ENCODE measurements around the gene KCTD1.

Gene KCTD1

DNA sequence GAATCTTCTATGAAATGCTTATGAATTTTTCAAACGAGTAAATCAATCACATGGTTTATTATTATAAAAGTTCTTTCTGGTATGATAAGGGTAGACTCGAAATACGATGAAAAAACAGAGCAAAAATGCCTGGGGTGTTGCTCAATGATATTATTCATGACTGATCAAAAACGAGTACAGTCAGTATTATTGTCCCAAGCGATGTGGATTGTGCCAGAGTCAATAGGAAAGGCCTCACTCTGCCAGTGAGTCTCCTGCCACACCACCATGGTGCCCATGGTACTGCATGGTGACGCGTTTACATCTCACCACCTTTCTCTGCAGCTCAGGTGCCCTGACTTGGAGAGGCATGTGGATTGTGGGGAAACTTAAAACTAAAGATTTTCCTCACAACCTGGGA lies 58.5 kb downstream of the KCTD1 start:
- Histone ChIP-seq H3K79me2 (ENCODE audit: low read length) (no peaks in the 10 kb centered on the region), H3K27me3 (ENCODE audit: low read depth, low read length) (no peaks in the 10 kb centered on the region), H3K4me1 (ENCODE audit: low read length) (no peaks in the 10 kb centered on the region), H3K36me3 (replicated peaks; ENCODE audit: low read depth, low read length) (no peaks in the 10 kb centered on the region), H3K27ac (ENCODE audit: low read length) (no peak overlapping the region), H4K20me1 (ENCODE audit: insufficient read depth, low read length) (no peaks in the 10 kb centered on the region), H3K9me3 (ENCODE audit: insufficient read depth, low read length) (no peaks in the 10 kb centered on the region), H3K4me3 (ENCODE audit: low read length) (no peak overlapping the region), H3K4me2 (ENCODE audit: low read length) (no peak overlapping the region), H3K9ac (ENCODE audit: low read length) (no peak overlapping the region), H2AFZ (ENCODE audit: low read depth, low read length) (no peak overlapping the region)
- TF ChIP-seq EZH2phosphoT487 (IDR thresholded peaks at IDR 0.05; ENCODE audit: low read depth): no peak
- TF ChIP-seq, protein P1, sequence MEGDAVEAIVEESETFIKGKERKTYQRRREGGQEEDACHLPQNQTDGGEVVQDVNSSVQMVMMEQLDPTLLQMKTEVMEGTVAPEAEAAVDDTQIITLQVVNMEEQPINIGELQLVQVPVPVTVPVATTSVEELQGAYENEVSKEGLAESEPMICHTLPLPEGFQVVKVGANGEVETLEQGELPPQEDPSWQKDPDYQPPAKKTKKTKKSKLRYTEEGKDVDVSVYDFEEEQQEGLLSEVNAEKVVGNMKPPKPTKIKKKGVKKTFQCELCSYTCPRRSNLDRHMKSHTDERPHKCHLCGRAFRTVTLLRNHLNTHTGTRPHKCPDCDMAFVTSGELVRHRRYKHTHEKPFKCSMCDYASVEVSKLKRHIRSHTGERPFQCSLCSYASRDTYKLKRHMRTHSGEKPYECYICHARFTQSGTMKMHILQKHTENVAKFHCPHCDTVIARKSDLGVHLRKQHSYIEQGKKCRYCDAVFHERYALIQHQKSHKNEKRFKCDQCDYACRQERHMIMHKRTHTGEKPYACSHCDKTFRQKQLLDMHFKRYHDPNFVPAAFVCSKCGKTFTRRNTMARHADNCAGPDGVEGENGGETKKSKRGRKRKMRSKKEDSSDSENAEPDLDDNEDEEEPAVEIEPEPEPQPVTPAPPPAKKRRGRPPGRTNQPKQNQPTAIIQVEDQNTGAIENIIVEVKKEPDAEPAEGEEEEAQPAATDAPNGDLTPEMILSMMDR (IDR thresholded peaks at IDR 0.05; ENCODE audit: low read depth, low read length): no peak

DNA sequence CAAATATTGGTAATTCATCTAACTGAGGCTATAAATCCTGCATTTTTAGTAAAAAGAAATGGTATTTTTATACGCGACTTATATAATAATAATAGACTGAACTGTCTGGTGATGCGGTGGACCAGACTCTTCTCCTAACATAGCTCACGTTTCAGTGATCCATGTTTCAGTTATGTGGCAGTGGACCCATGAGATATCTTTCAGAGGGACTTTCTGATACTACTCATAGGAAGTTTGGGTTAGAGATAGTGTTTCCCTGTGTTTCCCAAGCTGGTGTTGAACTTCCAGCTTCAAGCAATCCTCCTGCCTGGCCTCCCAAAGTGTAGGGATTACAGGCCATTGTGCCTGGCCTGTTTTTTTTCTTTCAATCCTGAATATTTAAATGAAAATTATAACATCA lies 59.2 kb downstream of the KCTD1 start:
- no peak overlapping the region for H2AFZ ChIP-seq (ENCODE audit: low read depth, low read length)
- H3K4me1 ChIP-seq (ENCODE audit: low read length): no peaks in the 10 kb centered on the region
- no peak overlapping the region for H3K27ac ChIP-seq (ENCODE audit: low read length)
- no peaks in the 10 kb centered on the region for H3K27me3 ChIP-seq (ENCODE audit: low read depth, low read length)
- no peak overlapping the region for H3K9ac ChIP-seq (ENCODE audit: low read length)
- H3K36me3 ChIP-seq (replicated peaks; ENCODE audit: low read depth, low read length): no peaks in the 10 kb centered on the region
- no peak overlapping the region for H3K4me2 ChIP-seq (ENCODE audit: low read length)
- no peak for TF ChIP-seq EZH2phosphoT487 (IDR thresholded peaks at IDR 0.05; ENCODE audit: low read depth)
- TF ChIP-seq, protein P1 (IDR thresholded peaks at IDR 0.05; ENCODE audit: low read depth, low read length): no peak
- no peaks in the 10 kb centered on the region for H3K9me3 ChIP-seq (ENCODE audit: insufficient read depth, low read length)
- no peaks in the 10 kb centered on the region for H4K20me1 ChIP-seq (ENCODE audit: insufficient read depth, low read length)
- no peak overlapping the region for H3K4me3 ChIP-seq (ENCODE audit: low read length)
- H3K79me2 ChIP-seq (ENCODE audit: low read length): no peaks in the 10 kb centered on the region

DNA sequence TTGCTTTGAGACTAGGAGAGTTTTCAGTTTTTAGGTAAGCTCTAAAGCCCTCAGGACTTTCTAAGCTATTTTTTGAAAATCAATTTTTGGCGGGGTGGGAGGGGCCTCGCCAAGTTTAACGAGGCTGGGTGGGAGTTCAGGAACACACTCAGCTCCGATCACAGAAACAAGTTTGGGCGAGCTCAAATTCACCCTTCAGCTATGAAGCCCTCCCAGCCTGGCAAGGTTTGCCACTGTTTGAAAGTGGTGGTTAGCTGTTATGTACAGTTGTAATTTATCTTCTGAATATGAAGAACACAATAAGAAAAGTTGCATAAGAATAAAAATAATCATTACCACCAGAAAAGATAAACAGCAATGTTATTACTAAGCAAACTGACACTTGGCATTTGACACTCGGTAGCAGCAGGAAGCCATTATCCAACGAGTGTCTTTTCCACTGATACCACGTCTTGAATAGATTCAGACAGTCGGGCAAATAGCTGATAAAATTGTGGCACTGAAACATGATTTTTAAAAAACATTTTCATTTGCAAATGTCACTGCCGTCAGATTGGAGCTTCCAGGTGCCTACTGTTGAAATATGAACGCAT lies 59.8 kb downstream of the KCTD1 start:
- Histone ChIP-seq H3K4me1 (ENCODE audit: low read length) (no peaks in the 10 kb centered on the region), H2AFZ (ENCODE audit: low read depth, low read length) (no peak overlapping the region), H3K27me3 (ENCODE audit: low read depth, low read length) (no peaks in the 10 kb centered on the region), H3K36me3 (replicated peaks; ENCODE audit: low read depth, low read length) (no peaks in the 10 kb centered on the region), H3K79me2 (ENCODE audit: low read length) (no peaks in the 10 kb centered on the region), H3K27ac (ENCODE audit: low read length) (no peak overlapping the region), H3K9ac (ENCODE audit: low read length) (no peak overlapping the region), H4K20me1 (ENCODE audit: insufficient read depth, low read length) (no peaks in the 10 kb centered on the region), H3K4me2 (ENCODE audit: low read length) (no peak overlapping the region), H3K4me3 (ENCODE audit: low read length) (no peak overlapping the region), H3K9me3 (ENCODE audit: insufficient read depth, low read length) (no peaks in the 10 kb centered on the region)
- TF ChIP-seq, protein P1 (IDR thresholded peaks at IDR 0.05; ENCODE audit: low read depth, low read length): no peak
- TF ChIP-seq EZH2phosphoT487 (IDR thresholded peaks at IDR 0.05; ENCODE audit: low read depth): no peak

DNA sequence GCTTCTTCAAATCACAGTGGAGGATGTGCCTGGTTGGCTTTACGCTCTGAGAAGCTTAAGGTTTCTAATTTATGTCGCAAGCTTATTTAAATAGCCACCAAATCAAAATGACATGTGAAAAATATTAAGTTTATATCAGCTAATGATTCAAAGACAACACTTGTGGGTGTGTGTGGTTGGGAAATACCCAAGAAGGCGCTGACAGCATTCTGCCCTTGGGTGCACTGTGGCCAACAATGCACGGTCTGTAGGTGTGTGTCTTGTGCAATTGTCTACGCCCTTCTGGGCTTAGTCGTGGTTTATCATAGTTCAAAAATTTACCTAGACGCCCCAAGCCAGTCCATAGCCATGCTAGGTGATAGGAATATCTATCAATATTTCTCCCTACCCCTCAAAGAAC lies 60.9 kb downstream of the KCTD1 start:
- no peak overlapping the region for H2AFZ ChIP-seq (ENCODE audit: low read depth, low read length)
- H3K4me2 ChIP-seq (ENCODE audit: low read length): no peak overlapping the region
- no peaks in the 10 kb centered on the region for H4K20me1 ChIP-seq (ENCODE audit: insufficient read depth, low read length)
- no peak overlapping the region for H3K27ac ChIP-seq (ENCODE audit: low read length)
- H3K79me2 ChIP-seq (ENCODE audit: low read length): no peaks in the 10 kb centered on the region
- no peaks in the 10 kb centered on the region for H3K27me3 ChIP-seq (ENCODE audit: low read depth, low read length)
- no peaks in the 10 kb centered on the region for H3K36me3 ChIP-seq (replicated peaks; ENCODE audit: low read depth, low read length)
- no peak overlapping the region for H3K9ac ChIP-seq (ENCODE audit: low read length)
- H3K4me1 ChIP-seq (ENCODE audit: low read length): no peaks in the 10 kb centered on the region
- TF ChIP-seq, protein P1 (IDR thresholded peaks at IDR 0.05; ENCODE audit: low read depth, low read length): no peak
- TF ChIP-seq EZH2phosphoT487 (IDR thresholded peaks at IDR 0.05; ENCODE audit: low read depth): no peak
- H3K4me3 ChIP-seq (ENCODE audit: low read length): no peak overlapping the region
- H3K9me3 ChIP-seq (ENCODE audit: insufficient read depth, low read length): no peaks in the 10 kb centered on the region
